Adipocyte (in vitro differentiated cells): ENCODE results near the gene SGF29.
A peak's percentile ranks its signal among the peaks of the same experiment; 100 is the strongest.
"Not testable (repeated sequence)": the region's sequence is repeated elsewhere in the genome, so short reads cannot be mapped to it uniquely, and the experiment has no call there.

Source experiments
- DNase-seq: peaks from one replicate; pipeline ENCODE4 v3.0.0-alpha.2; 2015; ENCODE audit warnings: low read depth
- H3K27me3 ChIP-seq: replicated peaks from 2 replicates; pipeline ENCODE4 v1.7.0; 2013; ENCODE audit warnings: mild to moderate bottlenecking, low read length, moderate library complexity; ENCODE audit not compliant: control insufficient read depth, insufficient read depth
- H3K36me3 ChIP-seq: 2 replicates; pipeline ENCODE4 v1.7.0; 2013; ENCODE audit warnings: low read length, mild to moderate bottlenecking, moderate library complexity; ENCODE audit not compliant: control insufficient read depth, insufficient read depth, severe bottlenecking
- H3K4me1 ChIP-seq: 2 replicates; pipeline ENCODE4 v1.7.0; 2013; ENCODE audit warnings: mild to moderate bottlenecking, low read length, moderate library complexity; ENCODE audit not compliant: control insufficient read depth, insufficient read depth
- H3K4me3 ChIP-seq: 2 replicates; pipeline ENCODE4 v1.7.0; 2013; ENCODE audit warnings: mild to moderate bottlenecking, low read length, moderate library complexity
- H3K9ac ChIP-seq: 2 replicates; pipeline ENCODE4 v1.7.0; 2013; ENCODE audit warnings: mild to moderate bottlenecking, low read length, moderate library complexity
- H3K9me3 ChIP-seq: 2 replicates; pipeline ENCODE4 v1.7.0; 2013; ENCODE audit warnings: mild to moderate bottlenecking, low read length, moderate library complexity; ENCODE audit not compliant: control insufficient read depth

SGF29 gene

GRCh38 chr16:28524681-28525171 is 29.0 kb upstream of the SGF29 start:
- no peak for DNase-seq
- Histone ChIP-seq H3K4me3 (no peak overlapping the region), H3K4me1 (peaks cover 23% of the 10 kb centered on the region), H3K27me3 (no peaks in the 10 kb centered on the region), H3K9me3 (no peaks in the 10 kb centered on the region), H3K9ac (no peak overlapping the region), H3K36me3 (no peaks in the 10 kb centered on the region)

DNA sequence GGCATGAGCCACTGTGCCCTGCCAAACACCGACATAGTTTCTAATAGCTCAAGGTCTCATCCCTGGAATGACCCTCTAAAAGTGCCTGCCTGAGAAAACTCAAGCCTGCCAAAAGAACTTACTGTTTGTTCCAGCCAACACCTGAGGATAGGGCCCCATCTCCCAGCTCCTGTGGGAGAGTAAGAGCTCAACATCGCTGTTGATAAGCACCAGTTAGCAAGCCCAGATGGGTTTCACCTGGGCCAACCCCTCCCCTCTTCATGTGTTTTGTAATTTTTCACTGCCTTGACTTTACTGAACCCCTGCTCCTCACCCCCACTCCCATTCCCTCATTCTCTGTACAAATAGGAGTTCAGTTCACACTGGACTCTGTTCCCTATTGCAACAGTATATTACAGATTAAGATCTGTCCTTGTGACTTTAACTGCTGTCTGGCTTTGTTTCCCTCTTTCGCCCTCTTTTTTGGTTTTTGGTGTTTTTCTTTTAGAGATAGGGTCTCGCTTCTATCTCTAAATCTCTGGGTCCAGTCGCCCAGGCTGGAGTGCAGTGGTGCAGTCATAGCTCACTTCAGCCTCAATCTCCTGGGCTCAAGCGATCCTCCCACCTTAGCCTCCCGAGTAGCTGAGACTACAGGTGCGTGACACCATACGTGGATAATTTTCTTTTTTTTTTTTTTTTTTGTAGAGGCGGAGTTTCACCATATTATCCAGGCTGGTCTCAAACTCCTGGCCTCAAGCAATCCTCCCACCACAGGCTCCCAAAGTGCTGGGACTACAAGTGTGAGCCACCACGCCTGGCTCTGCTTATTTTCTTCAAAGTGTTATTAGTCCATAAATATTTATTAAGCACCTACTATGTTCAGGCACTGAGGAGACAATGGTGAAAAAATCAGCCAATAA is 27.3 kb upstream of the SGF29 start:
- Histone ChIP-seq H3K9me3 (no peaks in the 10 kb centered on the region), H3K4me3 (no peak overlapping the region), H3K27me3 (no peaks in the 10 kb centered on the region), H3K4me1 (peaks cover 27% of the 10 kb centered on the region), H3K9ac (no peak overlapping the region), H3K36me3 (no peaks in the 10 kb centered on the region)
- no peak for DNase-seq

GRCh38 chr16:28527100-28527785 is 26.5 kb upstream of the SGF29 start:
- peaks cover 35% of the 10 kb centered on the region for H3K4me1 ChIP-seq
- peak; percentile 46 for DNase-seq
- not testable (repeated sequence) for H3K9ac ChIP-seq, H3K4me3 ChIP-seq, H3K36me3 ChIP-seq, H3K27me3 ChIP-seq, H3K9me3 ChIP-seq

DNA sequence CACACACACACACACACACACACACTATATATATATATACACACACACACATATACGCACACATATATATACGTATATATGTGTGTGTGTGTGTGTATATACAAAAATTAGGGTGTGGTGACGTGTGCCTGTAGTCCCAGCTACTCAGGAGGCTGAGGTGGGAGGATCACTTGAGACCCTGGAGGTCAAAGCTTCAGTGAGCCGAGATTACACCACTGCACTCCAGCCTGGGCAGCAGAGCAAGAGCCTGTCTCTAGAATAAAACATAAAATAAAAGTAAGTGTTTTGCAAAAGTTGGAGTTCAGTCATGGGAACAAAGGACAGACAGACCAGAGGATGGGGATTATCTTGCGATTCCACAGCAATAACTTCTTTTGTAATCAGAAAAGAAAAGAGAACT is 25.7 kb upstream of the SGF29 start:
- H3K9ac ChIP-seq, result no peak overlapping the region
- H3K9me3 ChIP-seq, result no peaks in the 10 kb centered on the region
- H3K27me3 ChIP-seq, result no peaks in the 10 kb centered on the region
- no peaks in the 10 kb centered on the region for H3K36me3 ChIP-seq
- no peak for DNase-seq
- no peak overlapping the region for H3K4me3 ChIP-seq
- H3K4me1 ChIP-seq, result peaks cover 42% of the 10 kb centered on the region

- no peak overlapping the region for H3K9ac ChIP-seq
- H3K27me3 ChIP-seq, result no peaks in the 10 kb centered on the region
- no peaks in the 10 kb centered on the region for H3K9me3 ChIP-seq
- H3K4me3 ChIP-seq, result no peak overlapping the region
- H3K4me1 ChIP-seq, result peaks cover 47% of the 10 kb centered on the region
- H3K36me3 ChIP-seq, result no peaks in the 10 kb centered on the region
- no peak for DNase-seq
Observed at GRCh38 chr16:28528463-28528867, 25.3 kb upstream of the SGF29 start.

DNA sequence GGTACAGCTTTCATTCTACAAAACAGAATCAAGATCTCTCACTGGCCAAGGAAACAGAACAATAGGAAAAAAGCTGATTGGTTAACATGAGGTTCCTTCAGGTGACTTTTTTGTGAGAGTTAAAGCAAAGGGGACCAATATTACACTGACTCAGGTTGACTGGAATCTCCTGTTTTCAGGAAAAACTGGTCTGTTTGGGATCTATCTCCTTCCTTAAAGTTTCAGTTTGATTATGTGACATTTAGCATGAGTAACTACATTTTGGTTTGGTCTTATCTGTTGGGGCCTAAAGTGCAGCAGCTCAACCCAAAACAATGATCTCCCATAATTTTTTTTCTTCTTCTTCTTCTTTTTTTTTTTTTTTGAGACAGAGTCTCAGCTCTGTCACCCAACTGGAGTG is 24.6 kb upstream of the SGF29 start:
- Histone ChIP-seq H3K4me1 (peaks cover 49% of the 10 kb centered on the region), H3K9me3 (no peaks in the 10 kb centered on the region), H3K27me3 (no peaks in the 10 kb centered on the region), H3K4me3 (no peak overlapping the region), H3K9ac (no peak overlapping the region), H3K36me3 (peaks cover under 1% of the 10 kb centered on the region)
- no peak for DNase-seq

DNA sequence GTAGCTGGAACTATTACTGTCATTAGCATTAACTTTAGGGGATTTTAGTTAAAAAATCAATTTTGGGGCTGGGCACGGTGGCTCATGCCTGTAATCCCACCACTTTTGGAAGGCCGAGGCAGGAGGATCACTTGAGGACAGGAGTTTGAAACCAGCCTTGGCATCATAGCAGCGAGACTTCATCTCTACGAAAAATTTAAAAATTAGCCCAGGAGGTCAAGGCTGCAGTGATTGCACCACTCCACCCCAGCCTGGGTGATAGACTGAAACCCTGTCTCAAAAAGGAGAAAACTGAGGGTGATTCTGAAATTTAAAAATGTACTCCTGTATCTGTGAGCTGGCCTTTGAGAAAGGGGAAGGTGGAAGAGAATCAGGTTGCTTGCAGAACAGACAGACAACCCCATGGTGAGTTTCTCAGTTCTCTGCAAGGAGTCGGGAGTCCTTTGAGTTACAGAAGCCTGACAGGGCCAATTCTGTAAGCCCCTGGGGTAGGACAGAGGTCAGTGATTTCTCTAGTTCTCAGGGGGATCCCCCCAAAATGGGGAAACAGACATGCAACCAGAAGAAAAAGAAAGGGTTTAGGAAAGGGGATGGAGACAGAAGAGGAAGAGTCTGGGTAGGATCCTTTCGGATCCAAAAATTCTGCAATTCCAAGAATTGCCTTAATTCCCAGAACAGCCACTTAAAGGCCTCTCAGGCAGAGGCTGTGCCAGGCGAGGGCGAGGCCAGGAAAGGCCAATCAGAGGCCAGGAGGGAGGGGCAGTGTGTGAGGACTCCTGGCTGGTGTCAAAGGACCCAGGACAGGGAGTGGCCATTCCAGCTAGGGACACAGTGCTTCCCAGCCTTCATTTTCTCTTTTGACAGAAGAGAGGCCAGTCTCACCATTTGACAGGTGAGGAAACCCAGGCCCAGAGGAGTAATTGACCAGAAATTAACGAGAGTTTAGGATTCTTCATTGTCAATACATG is 21.7 kb upstream of the SGF29 start:
- peaks cover 57% of the 10 kb centered on the region for H3K4me1 ChIP-seq
- H3K27me3 ChIP-seq, result no peaks in the 10 kb centered on the region
- H3K36me3 ChIP-seq, result peaks cover 7% of the 10 kb centered on the region
- no peaks in the 10 kb centered on the region for H3K9me3 ChIP-seq
- H3K4me3 ChIP-seq, result peak overlapping the region; percentile 59
- peak; percentile 61 for DNase-seq
- peak overlapping the region; percentile 80 for H3K9ac ChIP-seq

GRCh38 chr16:28532940-28533647 is 20.6 kb upstream of the SGF29 start:
- Histone ChIP-seq H3K27me3 (no peaks in the 10 kb centered on the region), H3K36me3 (peaks cover 9% of the 10 kb centered on the region), H3K9me3 (no peaks in the 10 kb centered on the region), H3K9ac (peak overlapping the region; percentile 80), H3K4me3 (no peak overlapping the region), H3K4me1 (peaks cover 59% of the 10 kb centered on the region)
- no peak for DNase-seq

- peak; percentile 57 for DNase-seq
- Histone ChIP-seq H3K36me3 (peaks cover 9% of the 10 kb centered on the region), H3K4me1 (peaks cover 66% of the 10 kb centered on the region), H3K9me3 (no peaks in the 10 kb centered on the region), H3K4me3 (peak overlapping the region; percentile 32), H3K9ac (peak overlapping the region; percentile 70), H3K27me3 (no peaks in the 10 kb centered on the region)
Observed at GRCh38 chr16:28534542-28535373, 19.0 kb upstream of the SGF29 start.

DNA sequence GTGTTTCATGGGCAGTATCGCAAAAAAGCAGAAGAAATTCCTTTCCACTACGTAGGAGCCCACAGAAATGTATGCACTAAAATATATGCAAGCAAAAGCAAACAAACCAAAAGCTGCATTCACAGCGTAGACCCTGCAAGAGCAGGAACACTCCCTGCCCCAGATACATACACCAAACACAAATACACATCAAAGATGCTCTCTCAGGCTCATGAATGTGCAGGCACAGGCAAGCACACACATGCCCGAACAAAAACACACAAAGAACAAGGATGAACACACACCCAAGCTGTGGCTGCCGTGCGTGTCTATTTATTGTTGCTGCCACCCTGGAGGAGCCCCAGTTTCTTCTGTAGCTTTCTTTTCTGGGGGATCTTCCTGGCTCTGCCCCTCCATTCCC is 16.6 kb upstream of the SGF29 start:
- H3K9me3 ChIP-seq, result no peaks in the 10 kb centered on the region
- peak overlapping the region; percentile 100 for H3K4me3 ChIP-seq
- peak overlapping the region; percentile 100 for H3K9ac ChIP-seq

More for the DNA sequence above, 16.6 kb upstream of the SGF29 start:
- Histone ChIP-seq H3K36me3 (peaks cover 9% of the 10 kb centered on the region), H3K27me3 (no peaks in the 10 kb centered on the region), H3K4me1 (peaks cover 57% of the 10 kb centered on the region)
- no peak for DNase-seq
